Measurements from ENCODE around the gene MXRA8.
"Not testable (repeated sequence)": the region's sequence is repeated elsewhere in the genome, so short reads cannot be mapped to it uniquely, and the experiment has no call there.

MXRA8 gene

DNA sequence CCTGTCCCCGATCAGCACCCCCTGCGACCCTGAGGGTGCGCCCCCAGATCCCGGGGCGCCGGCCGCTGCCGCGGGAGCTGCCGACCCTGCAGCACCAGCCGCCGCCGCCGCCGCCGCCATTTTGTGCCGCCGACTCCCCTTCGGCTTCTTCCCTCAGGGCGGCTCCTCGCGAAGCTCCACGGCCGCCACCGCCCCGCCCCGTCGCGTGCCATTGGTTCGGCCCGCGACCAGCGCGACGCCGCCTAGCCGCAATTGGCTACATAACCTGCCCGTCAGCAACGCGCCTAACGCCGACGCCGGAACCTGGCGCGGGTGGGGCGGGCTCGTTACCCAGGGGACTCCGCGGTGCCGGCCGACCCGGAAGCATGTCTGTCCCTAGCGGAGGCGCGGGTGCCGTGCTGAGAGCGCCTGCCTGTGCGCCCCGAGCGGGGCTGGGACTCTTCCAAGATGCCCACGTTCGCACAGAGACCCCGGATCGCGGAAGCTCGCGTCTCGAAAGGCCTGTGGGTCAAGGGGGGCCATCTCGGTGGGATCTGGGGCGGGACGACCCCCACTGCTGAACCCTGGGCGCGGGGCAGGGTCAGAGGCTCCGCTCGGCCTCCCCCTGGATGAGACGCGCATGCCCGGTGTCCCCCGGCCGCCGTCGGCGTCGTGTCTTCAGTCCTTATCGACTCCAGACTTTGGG is 41.0 kb upstream of the MXRA8 start, which contains the start of gene CCNL2:
Gene CCNL2 (minus strand): TSS at position 149 of the 685 bp plus-strand sequence. CDS start 29 bp downstream, at position 120.
- Mint-ChIP-seq H3K9me3 (no peaks in the 10 kb centered on the region), H3K4me3 (peak within 1 kb of the TSS; percentile 87 to 88), H3K4me1 (ENCODE audit: low read depth in 2 of 2) (peaks cover 37 to 44% of the 10 kb centered on the region in 2 donors), H3K27ac (peak within 1 kb of the TSS; percentile 93 to 94), H3K36me3 (ENCODE audit: insufficient read depth) (peaks cover 95% of the 10 kb centered on the region), H3K27me3 (no peaks in the 10 kb centered on the region)
- DNase-seq (peak; percentile 98 to 99 (median 98)), ATAC-seq (replicated peaks) (peak; percentile 94)

DNA sequence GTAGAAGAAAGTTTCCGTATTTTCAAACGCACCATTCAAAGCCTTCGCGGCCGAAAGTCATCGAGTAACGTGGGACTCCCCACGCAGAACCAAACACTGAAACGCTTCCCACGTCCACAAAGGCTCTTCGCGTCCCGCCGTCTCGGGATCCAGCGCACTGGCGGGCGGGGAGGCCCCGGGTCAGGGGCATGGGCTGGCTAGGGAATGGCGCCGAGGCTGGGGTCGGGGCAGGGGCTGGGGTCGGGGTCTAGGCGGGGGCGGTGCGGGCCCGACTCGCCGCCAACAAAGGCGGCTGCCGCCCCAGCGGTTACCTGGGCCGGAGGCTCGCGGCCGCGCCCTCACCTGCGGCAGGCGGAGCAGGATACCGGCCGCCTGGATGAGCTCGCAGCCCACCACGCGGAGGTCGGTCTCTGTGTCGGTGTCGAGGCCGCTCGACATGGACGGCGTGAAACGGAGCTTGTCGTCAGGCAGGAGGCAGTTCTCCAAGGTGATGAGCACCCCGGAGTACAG is 40.4 kb upstream of the MXRA8 start:
- DNase-seq (no peak), ATAC-seq (replicated peaks) (peak; percentile 5)
- Mint-ChIP-seq H3K27ac (peak overlapping the region; percentile 93 to 94), H3K9me3 (no peaks in the 10 kb centered on the region), H3K4me1 (ENCODE audit: low read depth in 2 of 2) (peaks cover 37 to 42% of the 10 kb centered on the region in 2 donors), H3K4me3 (peak overlapping the region; percentile 87 to 88), H3K36me3 (ENCODE audit: insufficient read depth) (peaks cover 95% of the 10 kb centered on the region), H3K27me3 (no peaks in the 10 kb centered on the region)

DNA sequence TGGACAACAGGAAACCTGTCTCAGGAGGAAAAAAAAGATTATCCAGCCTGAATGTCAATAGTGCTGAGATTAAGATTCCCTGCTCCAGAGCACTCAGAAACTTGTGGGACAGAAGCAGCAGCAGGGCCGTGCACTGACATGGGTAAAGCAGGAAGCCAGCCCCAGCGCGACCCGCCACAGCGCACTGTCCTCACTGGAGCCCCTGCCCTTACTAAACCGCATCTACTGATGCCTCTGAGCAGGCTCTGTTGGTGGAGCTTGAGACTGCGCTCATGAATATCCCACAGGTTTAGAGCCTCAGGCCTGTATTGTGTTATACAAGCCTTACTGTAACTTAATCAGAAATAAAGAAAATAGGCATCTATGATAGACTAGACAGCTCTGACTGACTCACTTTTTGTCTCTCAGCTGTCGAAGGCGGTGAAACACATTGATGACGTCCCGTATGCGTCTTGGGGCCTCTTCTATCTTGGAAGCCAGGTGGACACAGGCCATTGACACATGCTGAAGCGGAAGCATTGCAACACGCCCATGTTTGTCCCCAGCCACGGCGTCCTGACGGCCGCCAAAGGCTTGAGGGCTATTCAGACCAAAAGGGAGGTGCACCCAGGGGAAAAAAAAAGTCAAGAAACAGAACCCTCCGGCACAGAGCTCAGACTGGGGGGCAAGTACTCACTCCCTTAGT is 39.6 kb upstream of the MXRA8 start:
- peak overlapping the region; percentile 87 to 88 for H3K4me3 Mint-ChIP-seq
- DNase-seq (no peak), ATAC-seq (replicated peaks) (no peak)
- H3K9me3 Mint-ChIP-seq, result no peaks in the 10 kb centered on the region
- peaks cover 34 to 40% of the 10 kb centered on the region in 2 donors for H3K4me1 Mint-ChIP-seq (ENCODE audit: low read depth in 2 of 2)
- H3K27ac Mint-ChIP-seq, result peak overlapping the region; percentile 83 to 93
- peaks cover 94% of the 10 kb centered on the region for H3K36me3 Mint-ChIP-seq (ENCODE audit: insufficient read depth)
- no peaks in the 10 kb centered on the region for H3K27me3 Mint-ChIP-seq

DNA sequence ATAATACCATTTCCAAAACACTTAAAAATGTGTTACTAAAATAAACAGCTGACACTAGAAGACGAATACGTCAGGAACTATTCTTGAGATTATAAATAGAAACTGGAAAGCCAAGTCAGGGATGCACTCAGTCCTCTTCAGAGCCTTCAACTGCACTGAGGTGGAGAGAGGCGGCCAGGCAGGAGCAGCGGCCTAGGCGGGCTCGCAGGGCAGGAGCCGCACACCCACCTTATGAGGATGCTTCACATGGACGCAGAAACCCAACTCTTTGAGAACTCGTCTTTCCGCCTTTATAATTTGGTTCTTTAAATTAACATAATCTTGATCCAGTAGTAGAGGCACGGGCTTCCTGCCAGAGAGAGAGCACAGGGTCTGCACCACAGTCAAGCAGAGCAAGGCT is 36.8 kb upstream of the MXRA8 start:
- H3K27ac Mint-ChIP-seq, result peak overlapping the region in 1 of 2 donors; percentile 76
- peaks cover 94% of the 10 kb centered on the region for H3K36me3 Mint-ChIP-seq (ENCODE audit: insufficient read depth)

DNA sequence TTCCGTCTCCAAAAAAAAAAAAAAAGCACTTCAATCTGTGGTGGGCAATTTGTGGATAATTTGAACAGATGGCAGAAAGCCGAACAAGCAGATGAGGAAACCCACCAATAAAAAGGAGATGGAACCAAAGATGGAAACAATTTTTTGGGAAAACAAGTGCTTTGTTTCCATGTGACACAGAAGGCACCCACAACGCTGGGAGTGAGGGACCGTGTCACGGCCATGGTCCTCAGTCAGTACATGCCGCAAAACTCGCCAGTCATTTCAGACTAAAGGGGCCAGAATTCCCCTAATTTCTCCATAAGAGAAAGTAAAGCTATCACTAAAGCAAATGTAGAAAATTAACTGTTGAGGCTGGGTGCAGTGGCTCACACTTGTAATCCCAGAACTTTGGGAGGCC is 35.8 kb upstream of the MXRA8 start:
- peaks cover 94% of the 10 kb centered on the region for H3K36me3 Mint-ChIP-seq (ENCODE audit: insufficient read depth)
- peaks cover 13 to 16% of the 10 kb centered on the region in 2 donors for H3K4me1 Mint-ChIP-seq (ENCODE audit: low read depth in 2 of 2)
- H3K9me3 Mint-ChIP-seq, result no peaks in the 10 kb centered on the region
- DNase-seq (no peak), ATAC-seq (replicated peaks) (no peak)
- H3K27ac Mint-ChIP-seq, result peak overlapping the region in 1 of 2 donors; percentile 32
- no peaks in the 10 kb centered on the region for H3K27me3 Mint-ChIP-seq
- no peak overlapping the region for H3K4me3 Mint-ChIP-seq

More for the DNA sequence above, 36.8 kb upstream of the MXRA8 start:
- ATAC-seq (replicated peaks) (no peak), DNase-seq (no peak)
- Mint-ChIP-seq H3K9me3 (no peaks in the 10 kb centered on the region), H3K4me1 (ENCODE audit: low read depth in 2 of 2) (peaks cover 22 to 23% of the 10 kb centered on the region in 2 donors), H3K27me3 (no peaks in the 10 kb centered on the region), H3K4me3 (no peak overlapping the region)

DNA sequence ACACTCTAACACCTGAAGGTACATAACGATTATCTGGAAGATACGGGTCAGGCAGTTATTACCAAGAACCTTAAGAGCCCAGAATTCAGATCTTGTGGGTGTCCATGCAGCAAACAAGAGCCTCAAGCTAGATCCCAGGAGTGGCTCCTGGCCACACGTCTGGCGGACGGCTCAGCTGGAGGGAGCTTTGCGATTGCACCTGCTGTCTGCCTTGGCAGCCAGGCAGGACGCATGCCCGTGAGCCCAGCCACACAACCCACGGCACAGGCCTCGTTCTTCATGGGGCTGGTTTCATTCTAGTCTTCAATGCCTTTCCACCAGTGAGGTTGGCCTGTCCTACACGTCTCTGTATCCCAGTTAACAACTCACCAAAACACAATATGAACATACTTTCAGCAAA is 35.1 kb upstream of the MXRA8 start:
- no peaks in the 10 kb centered on the region for H3K9me3 Mint-ChIP-seq
- peak overlapping the region in 1 of 2 donors; percentile 32 for H3K27ac Mint-ChIP-seq
- no peak for DNase-seq
- no peak for ATAC-seq (replicated peaks)
- no peak overlapping the region for H3K4me3 Mint-ChIP-seq
- H3K36me3 Mint-ChIP-seq (ENCODE audit: insufficient read depth), result peaks cover 97% of the 10 kb centered on the region
- peaks cover 13 to 16% of the 10 kb centered on the region in 2 donors for H3K4me1 Mint-ChIP-seq (ENCODE audit: low read depth in 2 of 2)
- no peaks in the 10 kb centered on the region for H3K27me3 Mint-ChIP-seq

DNA sequence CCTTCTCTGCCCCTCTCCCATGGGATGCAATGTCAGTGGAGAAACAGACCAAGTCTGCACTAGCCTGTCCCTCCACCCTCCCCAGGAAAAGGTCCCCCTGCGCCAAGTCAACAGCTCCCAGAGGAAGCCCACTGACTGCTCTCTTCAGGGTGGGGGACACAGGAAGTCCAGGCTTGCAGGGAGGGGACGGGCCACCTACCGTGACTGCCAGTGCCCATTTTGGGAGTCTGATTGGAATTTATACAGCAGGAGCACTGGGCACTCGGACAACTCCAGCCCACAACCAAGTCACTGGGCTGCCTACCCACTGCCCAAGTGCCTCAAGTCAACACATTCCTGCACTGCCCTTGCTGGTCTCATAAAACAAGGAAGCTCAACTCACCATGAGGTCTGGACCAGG is 34.7 kb upstream of the MXRA8 start:
- H3K27ac Mint-ChIP-seq, result no peak overlapping the region
- no peak for DNase-seq

DNA sequence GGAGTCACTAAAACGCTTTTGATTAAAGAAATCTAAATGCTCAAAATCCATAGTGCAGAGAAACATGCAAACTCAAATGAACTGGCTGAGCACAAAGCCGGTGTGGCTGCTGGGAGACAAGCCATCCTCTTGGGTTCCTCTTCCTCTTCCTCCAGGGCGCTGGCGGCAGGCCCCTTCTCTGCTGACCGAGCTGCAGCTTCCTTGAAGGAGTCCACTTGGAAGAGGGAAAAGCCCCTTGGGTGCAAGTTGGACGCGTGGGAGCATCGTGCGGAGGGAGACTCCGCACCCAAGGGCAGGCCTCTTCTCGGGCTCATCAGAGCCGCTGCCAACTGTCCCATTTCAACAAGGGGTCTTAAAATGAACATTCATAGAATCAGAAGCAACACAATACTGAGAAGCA is 32.9 kb upstream of the MXRA8 start:
- ATAC-seq (replicated peaks), result no peak
- peaks cover 8 to 11% of the 10 kb centered on the region in 2 donors for H3K4me1 Mint-ChIP-seq (ENCODE audit: low read depth in 2 of 2)
- peaks cover 97% of the 10 kb centered on the region for H3K36me3 Mint-ChIP-seq (ENCODE audit: insufficient read depth)
- no peaks in the 10 kb centered on the region for H3K9me3 Mint-ChIP-seq
- H3K4me3 Mint-ChIP-seq, result no peak overlapping the region
- no peak overlapping the region for H3K27ac Mint-ChIP-seq
- no peak for DNase-seq
- no peaks in the 10 kb centered on the region for H3K27me3 Mint-ChIP-seq

More for the DNA sequence above, 34.7 kb upstream of the MXRA8 start:
- H3K36me3 Mint-ChIP-seq (ENCODE audit: insufficient read depth), result peaks cover 97% of the 10 kb centered on the region
- ATAC-seq (replicated peaks), result no peak
- H3K9me3 Mint-ChIP-seq, result no peaks in the 10 kb centered on the region
- no peaks in the 10 kb centered on the region for H3K27me3 Mint-ChIP-seq
- no peak overlapping the region for H3K4me3 Mint-ChIP-seq
- H3K4me1 Mint-ChIP-seq (ENCODE audit: low read depth in 2 of 2), result peaks cover 10 to 14% of the 10 kb centered on the region in 2 donors

DNA sequence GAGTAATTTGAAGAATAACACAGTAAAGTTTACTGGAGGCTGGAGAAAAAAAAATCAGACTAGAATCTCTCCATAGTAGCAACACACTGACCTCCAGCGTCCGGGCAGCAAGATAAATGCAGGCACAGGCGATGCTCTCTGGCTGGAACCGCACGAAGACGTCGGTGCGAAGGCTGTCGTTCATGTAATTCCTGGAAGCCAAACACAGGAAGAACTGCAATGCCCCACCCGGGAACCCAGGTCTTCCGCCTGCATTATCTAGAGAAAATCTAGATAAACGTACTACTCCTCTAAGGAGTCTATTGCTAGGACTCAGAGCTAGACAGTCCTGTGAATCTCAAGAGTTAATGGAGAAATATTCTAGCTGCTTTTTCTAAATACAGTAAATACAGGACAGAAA is 32.3 kb upstream of the MXRA8 start:
- DNase-seq, result no peak
- Mint-ChIP-seq H3K27me3 (no peaks in the 10 kb centered on the region), H3K9me3 (no peaks in the 10 kb centered on the region), H3K4me1 (ENCODE audit: low read depth in 2 of 2) (peaks cover 6 to 9% of the 10 kb centered on the region in 2 donors), H3K36me3 (ENCODE audit: insufficient read depth) (peaks cover 98% of the 10 kb centered on the region), H3K4me3 (no peak overlapping the region), H3K27ac (no peak overlapping the region)
- ATAC-seq (replicated peaks), result no peak

DNA sequence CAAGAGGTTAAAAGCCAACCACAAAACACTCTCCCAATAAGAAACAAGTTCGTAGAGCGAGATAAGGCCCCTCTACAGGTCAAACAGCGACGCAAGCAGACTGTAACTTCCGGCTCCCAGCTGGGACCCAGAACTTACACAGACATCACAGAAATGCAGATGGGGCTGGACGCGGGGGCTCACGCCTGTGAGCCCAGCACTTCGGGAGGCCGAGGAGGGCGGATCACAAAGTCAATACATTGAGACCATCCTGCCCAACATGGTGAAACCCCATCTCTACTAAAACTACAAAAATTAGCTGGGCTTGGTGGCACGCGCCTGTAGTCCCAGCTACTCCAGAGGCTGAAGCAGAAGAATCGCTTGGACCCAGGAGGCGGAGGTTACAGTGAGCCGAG is 29.7 kb upstream of the MXRA8 start:
- H3K27me3 Mint-ChIP-seq, result no peaks in the 10 kb centered on the region
- DNase-seq (no peak), ATAC-seq (replicated peaks) (no peak)
- no peaks in the 10 kb centered on the region for H3K9me3 Mint-ChIP-seq
- H3K27ac Mint-ChIP-seq, result peak overlapping the region in 1 of 2 donors; percentile 38
- peaks cover 0 to 2% of the 10 kb centered on the region in 2 donors for H3K4me1 Mint-ChIP-seq (ENCODE audit: low read depth in 2 of 2)
- no peak overlapping the region for H3K4me3 Mint-ChIP-seq
- H3K36me3 Mint-ChIP-seq (ENCODE audit: insufficient read depth), result peaks cover 75% of the 10 kb centered on the region

DNA sequence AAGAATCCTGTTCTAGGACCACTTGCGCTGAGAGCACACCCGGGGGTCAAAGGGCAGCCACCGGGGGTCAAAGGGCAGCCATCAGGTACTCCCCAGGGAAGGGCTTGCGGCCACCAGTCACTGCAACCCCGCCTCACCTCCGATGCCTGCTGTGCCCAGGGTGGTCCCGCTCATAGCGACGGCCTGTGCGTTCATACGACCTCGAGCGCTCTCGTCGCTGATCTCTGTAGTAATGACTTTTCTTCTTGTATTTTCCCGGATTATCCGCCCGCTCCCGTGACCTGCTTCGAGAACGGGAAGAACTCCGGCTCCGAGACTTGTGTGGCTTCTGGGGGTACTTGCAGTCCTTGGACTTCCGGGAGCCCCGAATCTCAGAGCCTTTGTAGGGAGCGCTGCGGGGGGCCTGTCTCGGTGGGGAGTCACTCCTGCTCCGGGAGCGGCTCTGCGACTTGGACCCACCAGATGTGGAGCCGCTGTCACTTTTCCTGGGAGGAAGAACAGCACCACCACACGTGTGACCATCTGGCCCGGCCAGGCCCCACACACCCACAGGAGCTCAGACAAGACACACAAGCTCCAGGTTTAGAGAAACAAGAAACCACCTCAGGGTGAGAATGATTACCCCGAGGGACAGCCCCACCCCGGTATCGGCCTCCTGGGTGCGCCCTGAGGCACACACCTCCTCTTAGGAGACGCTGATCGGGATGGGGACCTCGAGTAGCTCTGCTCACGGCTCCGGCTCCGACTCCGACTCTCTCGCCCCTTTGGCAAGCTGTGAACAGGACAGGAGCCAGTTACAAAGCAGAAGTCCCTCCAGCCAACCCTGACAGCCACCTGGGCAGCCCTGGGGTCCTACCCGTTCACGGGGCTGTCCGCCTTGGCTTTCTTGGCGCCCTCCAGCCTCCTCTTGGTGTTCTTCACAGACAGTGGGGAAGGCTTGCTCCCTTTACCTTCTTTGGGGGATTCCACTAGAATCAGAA is 29.0 kb upstream of the MXRA8 start:
- H3K4me3 Mint-ChIP-seq, result no peak overlapping the region
- H3K36me3 Mint-ChIP-seq (ENCODE audit: insufficient read depth), result peaks cover 69% of the 10 kb centered on the region
- no peak overlapping the region for H3K27ac Mint-ChIP-seq
- DNase-seq, result no peak
- no peaks in the 10 kb centered on the region for H3K27me3 Mint-ChIP-seq
- H3K9me3 Mint-ChIP-seq, result no peaks in the 10 kb centered on the region
- ATAC-seq (replicated peaks), result no peak
- peaks cover 0 to under 1% of the 10 kb centered on the region in 2 donors for H3K4me1 Mint-ChIP-seq (ENCODE audit: low read depth in 2 of 2)

DNA sequence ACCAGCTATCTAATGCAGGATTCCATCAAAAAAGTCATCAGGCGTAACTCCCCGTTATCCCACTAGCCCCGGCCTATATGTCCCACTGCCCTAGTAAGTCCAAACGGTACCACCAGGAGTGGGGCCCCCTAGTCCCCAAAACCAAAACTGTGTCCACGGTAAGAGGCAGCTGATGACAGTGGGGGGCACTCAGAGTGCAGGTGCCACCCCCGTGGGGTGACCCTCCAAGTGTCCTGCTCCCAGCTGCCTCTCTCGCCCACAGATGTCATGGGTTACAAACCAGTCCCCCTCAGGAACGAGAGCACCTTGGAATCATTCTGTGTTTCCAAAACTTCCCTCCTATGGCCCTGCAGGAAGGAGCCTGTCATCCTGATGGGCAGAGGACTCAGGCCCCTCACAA is 27.6 kb upstream of the MXRA8 start:
- no peak for DNase-seq
- H3K27me3 Mint-ChIP-seq, result no peaks in the 10 kb centered on the region
- H3K9me3 Mint-ChIP-seq, result no peaks in the 10 kb centered on the region
- H3K4me3 Mint-ChIP-seq, result no peak overlapping the region
- H3K27ac Mint-ChIP-seq, result peak overlapping the region; percentile 6 to 25
- H3K4me1 Mint-ChIP-seq (ENCODE audit: low read depth in 2 of 2), result no peaks in the 10 kb centered on the region
- H3K36me3 Mint-ChIP-seq (ENCODE audit: insufficient read depth), result peaks cover 54% of the 10 kb centered on the region
- ATAC-seq (replicated peaks), result no peak

DNA sequence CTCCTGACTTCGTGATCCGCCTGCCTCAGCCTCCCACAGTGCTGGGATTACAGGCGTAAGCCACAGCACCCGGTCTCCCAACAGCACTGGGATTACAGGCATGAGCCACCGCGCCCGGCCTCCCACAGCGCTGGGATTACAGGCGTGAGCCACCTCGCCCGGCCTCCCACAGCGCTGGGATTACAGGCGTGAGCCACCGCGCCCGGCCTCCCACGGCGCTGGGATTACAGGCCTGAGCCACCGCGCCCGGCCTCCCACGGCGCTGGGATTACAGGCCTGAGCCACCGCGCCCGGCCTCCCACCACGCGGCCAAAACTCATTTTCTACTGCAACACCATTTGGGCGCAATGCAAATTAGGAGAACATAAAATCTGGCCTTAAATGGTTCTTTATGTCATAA is 27.0 kb upstream of the MXRA8 start:
- Mint-ChIP-seq H3K27ac (peak overlapping the region in 1 of 2 donors; percentile 74), H3K36me3 (ENCODE audit: insufficient read depth) (peaks cover 48% of the 10 kb centered on the region)
- H3K9me3 Mint-ChIP-seq; H3K27me3 Mint-ChIP-seq; H3K4me3 Mint-ChIP-seq; ATAC-seq (replicated peaks); DNase-seq; H3K4me1 Mint-ChIP-seq (ENCODE audit: low read depth in 2 of 2): not testable (repeated sequence)

Data from effector memory CD8-positive, alpha-beta T cell (primary cell).